Epithelial cell of proximal tubule (primary cell): Measurements from ENCODE around the gene ARL8A. TPM values are rescaled to one million over a fixed set of nuclear protein-coding genes. Genes with fewer than 3 reads are reported as not detected.
"Not testable (repeated sequence)": the region's sequence is repeated elsewhere in the genome, so short reads cannot be mapped to it uniquely, and the experiment has no call there.

Source experiments
- DNase-seq: peaks from one replicate; pipeline ENCODE4 v3.0.0-alpha.2; 2011; ENCODE audit warnings: low read depth
- H3K4me3 ChIP-seq: 2 replicates; pipeline ENCODE4 v1.5.1; 2011; ENCODE audit warnings: low read depth, mild to moderate bottlenecking, low read length
- CTCF ChIP-seq: conservative IDR thresholded peaks from 2 replicates; pipeline ENCODE4 v1.5.1; 2012; ENCODE audit warnings: low read depth, mild to moderate bottlenecking, low read length
- total RNA-seq: library from RNA; depleted of rRNA; stranded (reverse); fragments of >200 nt; gene quantifications from 2 replicates; pipeline ENCODE4 v1.2.3, GENCODE V29; 2015

The ARL8A gene
- total RNA-seq, 1 donor from 2014 or later, result 47.0 TPM

DNA sequence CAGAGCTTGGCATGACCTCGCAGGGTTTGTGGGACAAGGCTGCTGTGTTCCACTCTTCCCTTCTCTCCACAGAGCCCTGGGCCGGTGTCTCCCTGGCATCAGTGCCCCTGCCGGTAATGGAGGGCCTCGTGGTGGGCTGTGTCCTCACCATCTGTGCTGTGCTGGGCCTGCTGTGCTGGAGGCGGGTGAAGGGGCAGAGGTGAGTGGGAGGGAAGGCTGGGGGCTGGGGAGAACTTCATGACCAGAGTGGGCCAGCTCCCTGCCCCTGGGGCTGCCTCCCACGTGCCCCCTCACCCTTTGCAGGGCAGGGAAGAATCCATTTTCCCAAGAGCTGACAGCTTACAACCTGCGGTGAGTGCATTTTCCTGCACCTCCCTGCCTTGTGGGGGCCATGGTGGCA, 37.0 kb upstream of the ARL8A start:
- no peak overlapping the region for H3K4me3 ChIP-seq
- TF ChIP-seq CTCF, result no peak
- DNase-seq, result no peak

- not testable (repeated sequence) for DNase-seq
Measured at GRCh38 chr1:202180751-202181139, 36.2 kb upstream of the ARL8A start.

GRCh38 chr1:202179828-202180750, 35.6 kb upstream of the ARL8A start:
- no peak for TF ChIP-seq CTCF
- DNase-seq, result no peak
- H3K4me3 ChIP-seq, result no peak overlapping the region

More at GRCh38 chr1:202180751-202181139, 36.2 kb upstream of the ARL8A start:
- H3K4me3 ChIP-seq, result not testable (repeated sequence)

GRCh38 chr1:202176949-202177927, 32.7 kb upstream of the ARL8A start:
- no peak for TF ChIP-seq CTCF
- no peak overlapping the region for H3K4me3 ChIP-seq
- no peak for DNase-seq

DNA sequence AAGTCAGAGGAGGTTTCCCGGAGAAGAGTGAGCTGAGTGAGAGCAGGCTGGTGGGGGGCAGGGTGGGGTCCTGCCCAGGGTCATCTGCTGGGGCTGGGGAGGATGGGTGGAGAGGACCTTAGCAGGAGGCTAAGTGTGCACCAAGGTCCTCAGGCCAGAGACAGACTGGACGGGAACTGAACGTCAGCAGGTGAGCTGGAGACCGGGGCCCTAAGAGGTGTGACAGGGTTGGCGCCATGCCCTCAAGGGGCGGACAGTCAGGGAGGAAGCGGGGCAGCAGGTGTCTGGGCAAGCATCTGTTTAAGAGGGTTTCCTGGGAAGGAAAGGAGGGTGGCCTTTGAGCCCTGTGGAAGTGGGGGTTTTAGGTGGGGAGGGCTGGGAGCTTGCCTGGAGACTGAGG, 29.5 kb upstream of the ARL8A start:
- no peak overlapping the region for H3K4me3 ChIP-seq
- TF ChIP-seq CTCF, result no peak
- DNase-seq, result no peak

DNA sequence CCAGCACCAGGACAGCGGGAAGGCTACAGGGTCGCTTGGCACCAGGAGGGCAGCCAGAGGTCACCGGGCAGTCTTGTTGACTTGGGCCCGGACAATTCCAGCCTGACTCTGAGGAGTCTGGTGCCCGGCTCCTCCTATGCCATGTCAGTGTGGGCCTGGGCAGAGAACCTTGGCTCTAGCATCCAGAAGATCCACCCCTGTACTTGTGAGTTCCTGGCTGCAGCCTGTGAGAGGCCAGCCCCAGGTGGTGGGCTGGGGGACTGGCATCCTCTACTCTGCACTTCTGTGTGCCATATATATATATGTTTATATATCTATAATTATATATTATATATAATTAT, 27.4 kb upstream of the ARL8A start:
- DNase-seq, result no peak
- TF ChIP-seq CTCF, result no peak
- no peak overlapping the region for H3K4me3 ChIP-seq
